Neural cell (in vitro differentiated cells): ENCODE data around the gene GALP.

Experiments
- POLR2AphosphoS5 ChIP-seq: IDR thresholded peaks from 2 replicates; pipeline ENCODE4 v1.6.1; 2012
- TF ChIP-seq, protein P1 (sequence below): fragments of 450-650 bp; IDR thresholded peaks from 2 replicates; pipeline ENCODE4 v1.5.1; 2014; ENCODE audit warnings: antibody characterized with exemption, mild to moderate bottlenecking, moderate library complexity; ENCODE audit not compliant: poor library complexity, severe bottlenecking

DNA sequence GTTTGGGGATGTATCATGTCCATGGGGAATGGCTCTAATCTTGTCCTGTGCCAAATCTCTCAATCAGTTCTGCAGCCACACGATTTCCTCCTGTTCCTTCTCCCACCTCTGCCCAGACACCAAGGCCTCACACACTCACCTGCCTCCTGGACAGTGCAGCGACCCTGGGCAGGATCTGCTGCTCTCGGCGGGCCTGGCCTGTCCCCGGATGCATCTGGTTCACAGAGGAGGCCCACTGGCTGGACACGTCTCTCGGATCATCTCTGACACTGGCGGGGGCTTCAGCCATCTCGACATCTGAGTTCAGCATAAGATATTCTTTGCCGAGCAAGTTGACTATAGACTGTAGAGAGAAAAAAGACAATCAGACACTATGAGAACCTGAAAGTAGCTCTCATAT lies 15.9 kb downstream of the GALP start:
- TF ChIP-seq, protein P1, sequence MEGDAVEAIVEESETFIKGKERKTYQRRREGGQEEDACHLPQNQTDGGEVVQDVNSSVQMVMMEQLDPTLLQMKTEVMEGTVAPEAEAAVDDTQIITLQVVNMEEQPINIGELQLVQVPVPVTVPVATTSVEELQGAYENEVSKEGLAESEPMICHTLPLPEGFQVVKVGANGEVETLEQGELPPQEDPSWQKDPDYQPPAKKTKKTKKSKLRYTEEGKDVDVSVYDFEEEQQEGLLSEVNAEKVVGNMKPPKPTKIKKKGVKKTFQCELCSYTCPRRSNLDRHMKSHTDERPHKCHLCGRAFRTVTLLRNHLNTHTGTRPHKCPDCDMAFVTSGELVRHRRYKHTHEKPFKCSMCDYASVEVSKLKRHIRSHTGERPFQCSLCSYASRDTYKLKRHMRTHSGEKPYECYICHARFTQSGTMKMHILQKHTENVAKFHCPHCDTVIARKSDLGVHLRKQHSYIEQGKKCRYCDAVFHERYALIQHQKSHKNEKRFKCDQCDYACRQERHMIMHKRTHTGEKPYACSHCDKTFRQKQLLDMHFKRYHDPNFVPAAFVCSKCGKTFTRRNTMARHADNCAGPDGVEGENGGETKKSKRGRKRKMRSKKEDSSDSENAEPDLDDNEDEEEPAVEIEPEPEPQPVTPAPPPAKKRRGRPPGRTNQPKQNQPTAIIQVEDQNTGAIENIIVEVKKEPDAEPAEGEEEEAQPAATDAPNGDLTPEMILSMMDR: no peak
- no peak for TF ChIP-seq POLR2AphosphoS5
